ENCODE measurements around the gene POLR2L. TPM values are rescaled to one million over a fixed set of nuclear protein-coding genes. Genes with fewer than 3 reads are reported as not detected.
A peak's percentile ranks its signal among the peaks of the same experiment; 100 is the strongest.

POLR2L gene
- total and polyA plus RNA-seq, 12 donors, result 26.2 to 206 (median 109) TPM

DNA sequence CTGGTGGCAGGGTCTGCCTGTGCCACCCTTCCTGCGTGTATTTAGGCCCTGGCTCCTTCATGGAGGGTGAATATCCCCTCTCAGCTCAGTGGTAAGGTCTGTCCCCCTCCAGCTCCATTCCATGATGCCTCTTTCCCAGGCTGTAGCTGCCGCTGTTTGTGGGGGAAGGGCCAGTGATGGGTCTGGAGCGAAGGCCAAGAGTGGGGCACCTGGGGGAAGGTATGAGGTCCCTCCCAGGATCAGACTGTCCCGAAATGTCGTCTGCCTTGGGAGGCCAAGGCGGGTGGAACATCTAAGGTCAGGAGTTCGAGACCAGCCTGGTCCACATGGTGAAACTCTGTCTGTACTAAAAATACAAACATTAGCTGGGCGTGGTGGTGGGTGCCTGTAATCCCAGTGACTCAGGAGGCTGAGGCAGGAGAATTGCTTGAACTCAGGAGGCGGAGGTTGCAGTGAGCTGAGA is 8.4 kb downstream of the POLR2L start:
- Histone ChIP-seq H3K4me3 (peak overlapping the region in 2 of 4 donors; percentile 69 to 91), H3K4me1 (replicated peaks in 1 of 2) (peaks cover 37 to 59% of the 10 kb centered on the region in 2 donors), H3K36me3 (replicated peaks in 1 of 2) (peaks cover 0 to 28% of the 10 kb centered on the region in 2 donors), H3K9me3 (replicated peaks in 1 of 3) (no peaks in the 10 kb centered on the region), H3K27me3 (no peaks in the 10 kb centered on the region), H3K27ac (peak overlapping the region; percentile 53 to 90 (median 87))
- peak in 2 of 7 donors; percentile 29 to 60 for DNase-seq
- 34 to 57% (median 52%) methylated on average over 6 to 9 of the region's 9 CpGs for whole genome bisulfite sequencing, 4 donors
- intact Hi-C loops (cut with DNase I), result no loop called here
- TF ChIP-seq POLR2A (IDR thresholded peaks at IDR 0.05), result peak in 1 of 2 donors; percentile 22
- TF ChIP-seq, protein P1, sequence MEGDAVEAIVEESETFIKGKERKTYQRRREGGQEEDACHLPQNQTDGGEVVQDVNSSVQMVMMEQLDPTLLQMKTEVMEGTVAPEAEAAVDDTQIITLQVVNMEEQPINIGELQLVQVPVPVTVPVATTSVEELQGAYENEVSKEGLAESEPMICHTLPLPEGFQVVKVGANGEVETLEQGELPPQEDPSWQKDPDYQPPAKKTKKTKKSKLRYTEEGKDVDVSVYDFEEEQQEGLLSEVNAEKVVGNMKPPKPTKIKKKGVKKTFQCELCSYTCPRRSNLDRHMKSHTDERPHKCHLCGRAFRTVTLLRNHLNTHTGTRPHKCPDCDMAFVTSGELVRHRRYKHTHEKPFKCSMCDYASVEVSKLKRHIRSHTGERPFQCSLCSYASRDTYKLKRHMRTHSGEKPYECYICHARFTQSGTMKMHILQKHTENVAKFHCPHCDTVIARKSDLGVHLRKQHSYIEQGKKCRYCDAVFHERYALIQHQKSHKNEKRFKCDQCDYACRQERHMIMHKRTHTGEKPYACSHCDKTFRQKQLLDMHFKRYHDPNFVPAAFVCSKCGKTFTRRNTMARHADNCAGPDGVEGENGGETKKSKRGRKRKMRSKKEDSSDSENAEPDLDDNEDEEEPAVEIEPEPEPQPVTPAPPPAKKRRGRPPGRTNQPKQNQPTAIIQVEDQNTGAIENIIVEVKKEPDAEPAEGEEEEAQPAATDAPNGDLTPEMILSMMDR (IDR thresholded peaks at IDR 0.05), result no peak

DNA sequence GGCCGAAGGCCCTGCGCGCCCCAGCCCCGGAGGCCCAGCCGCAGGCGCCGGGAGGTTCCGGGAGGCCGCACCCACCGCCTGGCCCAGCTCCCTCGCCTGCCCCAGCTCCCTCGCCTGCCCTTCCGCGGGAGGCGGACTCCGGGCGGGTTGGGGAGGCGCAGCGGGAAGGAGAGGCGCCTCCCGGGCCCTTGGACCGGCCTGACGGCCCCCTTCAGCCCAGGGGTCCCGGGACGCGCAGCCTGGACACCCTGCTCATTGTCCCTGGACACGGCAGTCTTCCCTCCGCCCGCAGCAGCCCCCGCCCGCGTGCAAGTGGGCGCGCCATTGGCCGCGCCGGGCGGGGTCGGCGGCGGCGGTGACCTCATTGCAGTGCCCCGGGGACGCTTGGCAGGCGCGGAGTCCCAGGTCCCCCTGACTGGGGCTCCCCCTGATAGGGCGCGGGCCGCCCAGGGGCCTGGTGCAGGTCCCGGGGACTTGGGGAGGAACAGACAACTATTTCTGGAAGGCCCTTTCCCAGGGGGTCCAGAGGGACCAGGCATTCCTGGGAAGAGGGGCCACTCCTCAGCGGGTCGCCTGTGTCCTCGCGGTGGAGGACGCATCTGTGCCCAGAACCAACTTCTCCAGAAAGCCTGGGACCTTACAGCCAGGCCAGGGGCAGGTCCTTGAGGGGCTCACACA is 9.1 kb downstream of the POLR2L start:
- H3K4me3 ChIP-seq, result peak overlapping the region in 3 of 4 donors; percentile 25 to 91 (median 69)
- peaks cover 37 to 65% of the 10 kb centered on the region in 2 donors for H3K4me1 ChIP-seq (replicated peaks in 1 of 2)
- peak in 6 of 7 donors; percentile 54 to 73 (median 60) for DNase-seq

DNA sequence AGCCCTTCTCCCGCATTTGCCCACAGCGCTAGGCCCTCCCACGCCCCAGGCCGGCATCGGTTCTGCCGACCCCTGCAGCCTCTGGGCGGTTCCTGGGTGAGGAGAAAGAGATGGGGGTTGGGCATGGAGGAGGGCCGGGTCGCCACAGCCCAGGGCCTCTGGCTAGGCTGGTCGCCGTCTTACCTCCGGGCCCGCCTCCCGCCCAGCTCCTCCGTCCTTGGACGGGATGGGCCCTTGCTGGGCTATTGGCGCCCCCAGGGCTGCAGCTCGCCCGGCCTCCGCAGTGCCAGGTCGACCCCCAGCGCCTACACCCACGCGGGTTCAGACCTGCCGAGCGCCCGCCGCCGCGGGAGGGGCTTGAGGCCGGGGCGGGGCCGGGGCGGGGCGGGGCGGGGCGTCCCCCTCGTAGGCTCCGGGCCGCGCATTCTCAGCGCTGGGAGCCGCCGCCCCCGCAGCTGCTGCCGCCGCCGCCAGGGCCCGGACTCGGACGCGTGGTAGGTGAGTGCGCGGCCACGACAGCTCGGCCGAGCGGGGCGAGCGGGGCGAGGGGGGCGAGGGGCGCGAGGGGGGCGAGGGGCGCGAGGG is 9.7 kb downstream of the POLR2L start, which contains the start of gene CD151:
Gene CD151, plus strand, starts transcription at position 424 of the 585 bp plus-strand sequence. CDS start 3,118 bp downstream, outside the sequence.
- Histone ChIP-seq H3K4me1 (replicated peaks in 1 of 2) (peaks cover 41 to 71% of the 10 kb centered on the region in 2 donors), H3K27ac (peak within 1 kb of the TSS in 4 of 5 donors; percentile 78 to 90 (median 87)), H3K36me3 (replicated peaks in 1 of 2) (peaks cover 0 to 16% of the 10 kb centered on the region in 2 donors), H3K9me3 (replicated peaks in 1 of 3) (no peaks in the 10 kb centered on the region), H3K27me3 (no peaks in the 10 kb centered on the region), H3K4me3 (peak within 1 kb of the TSS in 3 of 4 donors; percentile 25 to 91 (median 69))
- peak in 6 of 7 donors; percentile 42 to 65 (median 56) for DNase-seq
- TF ChIP-seq POLR2A (IDR thresholded peaks at IDR 0.05), result peak in 1 of 2 donors; percentile 24
- TF ChIP-seq, protein P1 (IDR thresholded peaks at IDR 0.05), result peak in 2 of 6 experiments; percentile 13 to 19
- WGBS, 4 donors, result 0 to 33% (median 2%) methylated on average over 2 to 67 of the region's 67 CpGs
- intact Hi-C loops (cut with DNase I), result no loop called here

More for the DNA sequence above, 9.1 kb downstream of the POLR2L start:
- 0 to 2% (median 1%) methylated on average over 3 to 54 of the region's 55 CpGs for WGBS, 4 donors
- Histone ChIP-seq H3K9me3 (replicated peaks in 1 of 3) (no peaks in the 10 kb centered on the region), H3K27me3 (no peaks in the 10 kb centered on the region), H3K36me3 (replicated peaks in 1 of 2) (peaks cover 0 to 22% of the 10 kb centered on the region in 2 donors), H3K27ac (peak overlapping the region in 4 of 5 donors; percentile 78 to 90 (median 87))
- intact Hi-C loops (cut with DNase I), result no loop called here
- peak in 1 of 2 donors; percentile 47 for TF ChIP-seq POLR2A (IDR thresholded peaks at IDR 0.05)
- TF ChIP-seq, protein P1 (IDR thresholded peaks at IDR 0.05), result no peak

DNA sequence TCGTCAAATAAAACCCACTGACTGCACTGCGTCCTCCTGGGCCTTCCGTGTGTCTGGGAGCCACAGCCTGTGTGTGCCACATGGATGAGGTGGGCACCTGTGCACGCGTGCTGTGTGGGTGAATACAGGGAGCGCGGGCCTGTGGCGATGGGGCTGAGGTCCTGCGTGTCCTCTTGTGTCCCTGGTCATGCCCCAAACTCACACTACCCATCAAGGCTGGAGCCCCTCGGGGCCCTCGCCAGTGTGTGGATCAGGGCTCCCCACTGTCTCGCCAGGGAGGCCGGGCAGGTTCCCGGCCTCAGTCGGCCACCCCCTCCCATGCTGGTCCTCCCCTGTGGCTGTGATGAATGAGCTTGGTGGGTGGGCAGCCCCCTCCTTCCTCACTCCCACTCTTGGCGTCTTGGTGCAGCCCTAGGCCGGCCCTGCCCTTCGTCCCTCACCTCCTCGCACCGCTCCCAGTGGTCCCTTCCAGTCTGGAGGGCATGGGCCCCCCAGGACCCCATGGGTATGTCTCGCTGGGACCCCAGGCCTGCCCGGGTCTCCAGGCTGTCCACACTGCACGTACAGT is 10.3 kb downstream of the POLR2L start:
- 48 to 80% (median 58%) methylated on average over 11 to 23 of the region's 23 CpGs for WGBS, 4 donors
- H3K27me3 ChIP-seq, result no peaks in the 10 kb centered on the region
- intact Hi-C loops (cut with DNase I), result no loop called here
- peak in 1 of 7 donors; percentile 57 for DNase-seq
- H3K4me3 ChIP-seq, result peak overlapping the region in 2 of 4 donors; percentile 10 to 91
- peak overlapping the region in 4 of 5 donors; percentile 38 to 90 (median 87) for H3K27ac ChIP-seq
- H3K36me3 ChIP-seq (replicated peaks in 1 of 2), result peaks cover 0 to 10% of the 10 kb centered on the region in 2 donors
- TF ChIP-seq POLR2A (IDR thresholded peaks at IDR 0.05), result no peak
- TF ChIP-seq, protein P1 (IDR thresholded peaks at IDR 0.05), result no peak
- H3K9me3 ChIP-seq (replicated peaks in 1 of 3), result no peaks in the 10 kb centered on the region
- H3K4me1 ChIP-seq (replicated peaks in 1 of 2), result peaks cover 47 to 77% of the 10 kb centered on the region in 2 donors

Data from adrenal gland (tissue), 12 donors.